Measurements from ENCODE around the gene ANXA7. TPM values are rescaled to one million over a fixed set of nuclear protein-coding genes. Genes with fewer than 3 reads are reported as not detected.

Gene ANXA7
- 100 to 1,000 TPM; 101 to 103 TPM for total RNA-seq

- Mint-ChIP-seq H3K36me3 (ENCODE audit: low read depth) (peaks cover 27% of the 10 kb centered on the region), H3K4me1 (ENCODE audit: low read depth) (peaks cover 46% of the 10 kb centered on the region), H3K9me3 (no peaks in the 10 kb centered on the region), H3K27ac (peak within 1 kb of the TSS; percentile 92), H3K27me3 (peaks cover 2% of the 10 kb centered on the region), H3K4me3 (peak within 1 kb of the TSS; percentile 92)
- POLR2A ChIA-PET = interaction anchor here (0.5 to 3.4 kb wide), 14 partner anchors 8 to 579 kb away, joined by 3 to 14 read pairs (median 3); partner anchors contain the start of genes CFAP70, DNAJC9, MRPS16 and PPP3CB
- DNase-seq (peak; percentile 97), ATAC-seq (peak; percentile 96)
- intact Hi-C loops (cut with micrococcal nuclease) = no loop called here
- TF ChIP-seq, protein P1, sequence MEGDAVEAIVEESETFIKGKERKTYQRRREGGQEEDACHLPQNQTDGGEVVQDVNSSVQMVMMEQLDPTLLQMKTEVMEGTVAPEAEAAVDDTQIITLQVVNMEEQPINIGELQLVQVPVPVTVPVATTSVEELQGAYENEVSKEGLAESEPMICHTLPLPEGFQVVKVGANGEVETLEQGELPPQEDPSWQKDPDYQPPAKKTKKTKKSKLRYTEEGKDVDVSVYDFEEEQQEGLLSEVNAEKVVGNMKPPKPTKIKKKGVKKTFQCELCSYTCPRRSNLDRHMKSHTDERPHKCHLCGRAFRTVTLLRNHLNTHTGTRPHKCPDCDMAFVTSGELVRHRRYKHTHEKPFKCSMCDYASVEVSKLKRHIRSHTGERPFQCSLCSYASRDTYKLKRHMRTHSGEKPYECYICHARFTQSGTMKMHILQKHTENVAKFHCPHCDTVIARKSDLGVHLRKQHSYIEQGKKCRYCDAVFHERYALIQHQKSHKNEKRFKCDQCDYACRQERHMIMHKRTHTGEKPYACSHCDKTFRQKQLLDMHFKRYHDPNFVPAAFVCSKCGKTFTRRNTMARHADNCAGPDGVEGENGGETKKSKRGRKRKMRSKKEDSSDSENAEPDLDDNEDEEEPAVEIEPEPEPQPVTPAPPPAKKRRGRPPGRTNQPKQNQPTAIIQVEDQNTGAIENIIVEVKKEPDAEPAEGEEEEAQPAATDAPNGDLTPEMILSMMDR (IDR thresholded peaks at IDR 0.05) = no peak
- CTCF ChIA-PET = interaction anchor here (0.6 to 1.4 kb wide), 2 partner anchors 163 to 166 kb away, joined by 3 to 4 read pairs; partner anchors contain the start of gene DNAJC9
These were observed at the start of gene ANXA7 for GRCh38 chr10:73413528-73414229. ANXA7 (minus strand) TSS chr10:73414058; CDS start chr10:73400856, 13,202 bp downstream.

DNA sequence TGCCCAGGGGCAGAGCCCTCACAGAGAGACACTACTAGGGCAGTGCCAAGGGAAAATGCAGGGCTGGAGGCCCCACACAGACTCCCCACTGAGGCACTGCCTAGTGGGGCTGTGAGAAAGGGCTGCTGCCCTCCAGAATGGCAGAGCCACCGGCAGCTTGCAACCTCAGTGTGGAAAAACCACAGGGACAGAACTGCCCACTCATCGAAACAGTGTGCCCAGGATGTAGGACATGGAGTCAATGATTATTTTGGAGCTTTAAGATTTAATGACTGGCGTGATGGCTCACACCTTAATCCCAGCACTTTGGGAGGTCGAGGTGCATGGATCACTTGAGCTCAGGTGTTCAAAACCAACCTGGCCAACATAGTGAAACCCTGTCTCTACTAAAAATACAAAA is 47.0 kb upstream of the ANXA7 start:
- H3K9me3 Mint-ChIP-seq = no peaks in the 10 kb centered on the region
- peaks cover 18% of the 10 kb centered on the region for H3K36me3 Mint-ChIP-seq (ENCODE audit: low read depth)
- H3K27ac Mint-ChIP-seq = no peak overlapping the region
- TF ChIP-seq, protein P1 (IDR thresholded peaks at IDR 0.05) = no peak
- no peaks in the 10 kb centered on the region for H3K4me1 Mint-ChIP-seq (ENCODE audit: low read depth)
- no peaks in the 10 kb centered on the region for H3K27me3 Mint-ChIP-seq
- no peak overlapping the region for H3K4me3 Mint-ChIP-seq
- DNase-seq = no peak
- no peak for ATAC-seq
- ChIA-PET POLR2A (interaction anchor here (1.2 kb wide), 1 partner anchor 31 kb away, joined by 3 read pairs; no protein-coding TSS in a partner anchor), CTCF (no interaction called here)
- intact Hi-C loops (cut with micrococcal nuclease) = no loop called here

GRCh38 chr10:73459683-73460314 is 45.9 kb upstream of the ANXA7 start:
- TF ChIP-seq, protein P1 (IDR thresholded peaks at IDR 0.05) = no peak
- ATAC-seq (no peak), DNase-seq (no peak)
- no peaks in the 10 kb centered on the region for H3K27me3 Mint-ChIP-seq
- ChIA-PET CTCF (no interaction called here), POLR2A (interaction anchor here (1.2 kb wide), 1 partner anchor 32 kb away, joined by 3 read pairs; no protein-coding TSS in a partner anchor)
- H3K9me3 Mint-ChIP-seq = no peaks in the 10 kb centered on the region
- intact Hi-C loops (cut with micrococcal nuclease) = no loop called here
- H3K36me3 Mint-ChIP-seq (ENCODE audit: low read depth) = peaks cover 20% of the 10 kb centered on the region
- no peak overlapping the region for H3K4me3 Mint-ChIP-seq
- H3K4me1 Mint-ChIP-seq (ENCODE audit: low read depth) = no peaks in the 10 kb centered on the region
- no peak overlapping the region for H3K27ac Mint-ChIP-seq

- intact Hi-C loops (cut with micrococcal nuclease) = no loop called here
- Mint-ChIP-seq H3K27me3 (no peaks in the 10 kb centered on the region), H3K27ac (no peak overlapping the region), H3K9me3 (no peaks in the 10 kb centered on the region), H3K36me3 (ENCODE audit: low read depth) (peaks cover 15% of the 10 kb centered on the region), H3K4me1 (ENCODE audit: low read depth) (no peaks in the 10 kb centered on the region), H3K4me3 (no peak overlapping the region)
- ChIA-PET CTCF (no interaction called here), POLR2A (interaction anchor here (1.0 kb wide), 1 partner anchor 28 kb away, joined by 3 read pairs; no protein-coding TSS in a partner anchor)
- TF ChIP-seq, protein P1 (IDR thresholded peaks at IDR 0.05) = no peak
- DNase-seq (no peak), ATAC-seq (no peak)
These were observed 42.5 kb upstream of the ANXA7 start for GRCh38 chr10:73456187-73456890.

All from activated CD8-positive, alpha-beta T cell treated with anti-CD3 and anti-CD28 coated beads for 36 hours (primary cell).